Fibroblast of skin of right biceps (primary cell): ENCODE data around the gene FYB2.
"Not testable (repeated sequence)": the region's sequence is repeated elsewhere in the genome, so short reads cannot be mapped to it uniquely, and the experiment has no call there.

Source experiments
- DNase-seq: peaks from one replicate; pipeline ENCODE4 v3.0.0-alpha.2; 2013

The FYB2 gene

GRCh38 chr1:56790036-56790435 lies 29.2 kb downstream of the FYB2 start:
- DNase-seq: no peak

- peak; percentile 21 for DNase-seq
Observed at GRCh38 chr1:56788588-56788987, 30.6 kb downstream of the FYB2 start.

GRCh38 chr1:56788102-56788501 lies 31.1 kb downstream of the FYB2 start:
- no peak for DNase-seq

- DNase-seq: no peak
Observed at GRCh38 chr1:56787330-56787729, 31.9 kb downstream of the FYB2 start.

- DNase-seq: no peak
Observed at GRCh38 chr1:56782773-56783172, 36.4 kb downstream of the FYB2 start.

GRCh38 chr1:56780826-56781225 lies 38.4 kb downstream of the FYB2 start:
- no peak for DNase-seq

- DNase-seq: no peak
Observed at GRCh38 chr1:56780128-56780750, 39.0 kb downstream of the FYB2 start.

- no peak for DNase-seq
Observed at GRCh38 chr1:56777972-56778371, 41.2 kb downstream of the FYB2 start.

GRCh38 chr1:56774732-56775131 lies 44.5 kb downstream of the FYB2 start:
- not testable (repeated sequence) for DNase-seq

- DNase-seq: no peak
Observed at GRCh38 chr1:56774067-56774609, 45.1 kb downstream of the FYB2 start.

- peak; percentile 38 for DNase-seq
Observed at GRCh38 chr1:56773341-56774066, 45.7 kb downstream of the FYB2 start.

GRCh38 chr1:56771717-56772116 lies 47.5 kb downstream of the FYB2 start:
- no peak for DNase-seq

GRCh38 chr1:56758794-56759193 lies 60.4 kb downstream of the FYB2 start:
- no peak for DNase-seq

- no peak for DNase-seq
Observed at GRCh38 chr1:56758135-56758534, 61.1 kb downstream of the FYB2 start.

- no peak for DNase-seq
Observed at GRCh38 chr1:56755911-56756310, 63.3 kb downstream of the FYB2 start.

GRCh38 chr1:56754708-56755479 lies 64.3 kb downstream of the FYB2 start:
- DNase-seq: no peak

GRCh38 chr1:56745231-56745630 lies 74.0 kb downstream of the FYB2 start:
- DNase-seq: no peak

- no peak for DNase-seq
Observed at GRCh38 chr1:56728964-56729363, 90.2 kb downstream of the FYB2 start.

- DNase-seq: no peak
Observed at GRCh38 chr1:56726706-56727105, 92.5 kb downstream of the FYB2 start.

- no peak for DNase-seq
Observed at GRCh38 chr1:56719171-56719570, 100.0 kb downstream of the FYB2 start.

GRCh38 chr1:56715156-56715555 lies 104.0 kb downstream of the FYB2 start:
- DNase-seq: peak; percentile 66

- no peak for DNase-seq
Observed at GRCh38 chr1:56713112-56713511, 106.1 kb downstream of the FYB2 start.

GRCh38 chr1:56712150-56712549 lies 107.1 kb downstream of the FYB2 start:
- DNase-seq: no peak

GRCh38 chr1:56710646-56711045 lies 108.6 kb downstream of the FYB2 start:
- DNase-seq: peak; percentile 87
